ENCODE data around the gene HRCT1. TPM values are rescaled to one million over a fixed set of nuclear protein-coding genes. Genes with fewer than 3 reads are reported as not detected.

The HRCT1 gene
- total RNA-seq, 2 donors from 2014 or later, result not detected

DNA sequence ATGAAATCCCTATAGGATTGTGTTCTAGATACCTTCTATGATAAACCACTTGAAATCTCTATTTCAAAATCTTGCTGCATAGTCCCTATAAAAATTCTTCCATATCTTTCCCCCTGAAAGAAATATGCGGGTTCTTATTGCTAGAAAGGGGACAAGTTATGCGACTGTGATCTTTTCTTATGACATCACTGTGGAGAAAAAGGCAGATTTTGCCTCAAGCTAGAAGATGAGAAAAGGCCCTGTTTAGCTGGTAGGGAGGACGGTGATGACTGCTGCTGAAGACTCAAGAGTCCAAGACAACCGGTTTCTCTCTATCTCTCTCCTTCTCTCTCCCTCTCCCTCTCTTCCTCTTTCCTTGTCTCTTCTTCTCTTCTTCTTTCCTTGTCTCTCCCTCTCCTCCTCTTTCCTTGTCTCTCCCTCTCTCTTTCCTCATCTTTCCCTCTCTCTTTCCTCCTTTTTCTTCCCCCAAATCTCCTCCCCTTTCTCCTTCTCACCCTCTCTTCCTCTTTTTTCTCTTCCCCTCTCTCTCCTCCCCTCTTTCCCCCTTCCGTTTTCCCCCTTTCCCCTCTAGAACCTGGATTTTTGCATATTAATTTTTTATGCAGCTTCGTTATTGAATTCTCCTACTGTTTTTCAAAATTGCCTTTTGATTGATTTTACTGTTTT is 46.7 kb downstream of the HRCT1 start:
- Histone ChIP-seq H3K27ac (ENCODE audit: low read depth, low read length) (no peak overlapping the region), H3K4me1 (ENCODE audit: control insufficient read depth, insufficient read depth, low read length) (no peaks in the 10 kb centered on the region), H3K36me3 (ENCODE audit: control insufficient read depth, insufficient read depth, low read length) (no peaks in the 10 kb centered on the region), H3K4me3 (ENCODE audit: low read length) (no peak overlapping the region), H3K27me3 (ENCODE audit: control insufficient read depth, insufficient read depth, low read length, poor library complexity, severe bottlenecking) (peaks cover 28% of the 10 kb centered on the region), H3K9ac (ENCODE audit: extremely low read depth, low read length, poor library complexity, severe bottlenecking) (no peak overlapping the region), H3K9me3 (ENCODE audit: control insufficient read depth, low read length) (no peaks in the 10 kb centered on the region)
- H3K36me3 Mint-ChIP-seq (ENCODE audit: low read depth), result no peaks in the 10 kb centered on the region
- peaks cover 41% of the 10 kb centered on the region for H3K27me3 Mint-ChIP-seq (ENCODE audit: insufficient read depth)
- no peak overlapping the region for H3K4me3 Mint-ChIP-seq
- no peak for TF ChIP-seq CTCF (conservative IDR thresholded peaks at IDR 0.05)
- H3K4me1 Mint-ChIP-seq, result peaks cover 6% of the 10 kb centered on the region
- no peaks in the 10 kb centered on the region for H3K9me3 Mint-ChIP-seq
- no peak overlapping the region for H3K27ac Mint-ChIP-seq
- no peak for DNase-seq
- WGBS, 2 experiments (ENCODE audit: insufficient coverage in 1 of 2, insufficient read length in 1 of 2), result 79 to 88% methylated on average over 2 to 6 of the region's 6 CpGs

GRCh38 chr9:35954942-35955546 is 49.0 kb downstream of the HRCT1 start:
- H3K4me3 Mint-ChIP-seq, result no peak overlapping the region
- H3K36me3 Mint-ChIP-seq (ENCODE audit: low read depth), result no peaks in the 10 kb centered on the region
- H3K9me3 ChIP-seq (ENCODE audit: control insufficient read depth, low read length), result no peaks in the 10 kb centered on the region
- DNase-seq, result peak; percentile 80
- H3K9me3 Mint-ChIP-seq, result no peaks in the 10 kb centered on the region
- H3K9ac ChIP-seq (ENCODE audit: extremely low read depth, low read length, poor library complexity, severe bottlenecking), result no peak overlapping the region
- 30 to 39% methylated on average over 3 to 6 of the region's 6 CpGs for WGBS, 2 experiments (ENCODE audit: insufficient coverage in 1 of 2, insufficient read length in 1 of 2)
- peaks cover 48% of the 10 kb centered on the region for H3K27me3 Mint-ChIP-seq (ENCODE audit: insufficient read depth)
- no peak overlapping the region for H3K27ac ChIP-seq (ENCODE audit: low read depth, low read length)
- H3K4me1 ChIP-seq (ENCODE audit: control insufficient read depth, insufficient read depth, low read length), result no peaks in the 10 kb centered on the region
- peaks cover 40% of the 10 kb centered on the region for H3K27me3 ChIP-seq (ENCODE audit: control insufficient read depth, insufficient read depth, low read length, poor library complexity, severe bottlenecking)
- H3K27ac Mint-ChIP-seq, result no peak overlapping the region
- no peaks in the 10 kb centered on the region for H3K36me3 ChIP-seq (ENCODE audit: control insufficient read depth, insufficient read depth, low read length)
- no peak overlapping the region for H3K4me3 ChIP-seq (ENCODE audit: low read length)
- peak; percentile 94 for TF ChIP-seq CTCF (conservative IDR thresholded peaks at IDR 0.05)
- no peaks in the 10 kb centered on the region for H3K4me1 Mint-ChIP-seq

GRCh38 chr9:35956651-35957050 is 50.6 kb downstream of the HRCT1 start:
- H3K4me1 ChIP-seq (ENCODE audit: control insufficient read depth, insufficient read depth, low read length), result no peaks in the 10 kb centered on the region
- DNase-seq, result no peak
- Mint-ChIP-seq H3K9me3 (no peaks in the 10 kb centered on the region), H3K36me3 (ENCODE audit: low read depth) (no peaks in the 10 kb centered on the region), H3K27me3 (ENCODE audit: insufficient read depth) (peaks cover 55% of the 10 kb centered on the region), H3K27ac (no peak overlapping the region), H3K4me3 (no peak overlapping the region), H3K4me1 (no peaks in the 10 kb centered on the region)
- 92 to 96% methylated on average over 5 of the region's 5 CpGs for WGBS, 2 experiments (ENCODE audit: insufficient coverage in 1 of 2, insufficient read length in 1 of 2)
- no peak overlapping the region for H3K27ac ChIP-seq (ENCODE audit: low read depth, low read length)
- H3K27me3 ChIP-seq (ENCODE audit: control insufficient read depth, insufficient read depth, low read length, poor library complexity, severe bottlenecking), result peaks cover 40% of the 10 kb centered on the region
- H3K9ac ChIP-seq (ENCODE audit: extremely low read depth, low read length, poor library complexity, severe bottlenecking), result no peak overlapping the region
- no peak overlapping the region for H3K4me3 ChIP-seq (ENCODE audit: low read length)
- no peaks in the 10 kb centered on the region for H3K36me3 ChIP-seq (ENCODE audit: control insufficient read depth, insufficient read depth, low read length)
- TF ChIP-seq CTCF (conservative IDR thresholded peaks at IDR 0.05), result no peak
- no peaks in the 10 kb centered on the region for H3K9me3 ChIP-seq (ENCODE audit: control insufficient read depth, low read length)

Other genes starting within 250 kb of the HRCT1 start
- over 10,000 TPM; 17,358 to 20,060 TPM for gene RMRP, start 248.2 kb upstream of the HRCT1 start, total RNA-seq
- 10 to 100 TPM; 10.6 to 15.3 TPM for gene CCDC107, start 247.9 kb upstream of the HRCT1 start, total RNA-seq
- gene ARHGEF39, start 241.0 kb upstream of the HRCT1 start, total RNA-seq, result 10 to 100 TPM; 22.1 to 36.4 TPM
- 1 to 10 TPM; 1.8 to 3.6 TPM for gene CA9, start 232.3 kb upstream of the HRCT1 start, total RNA-seq
- 100 to 1,000 TPM; 191 to 251 TPM for gene TPM2, start 216.3 kb upstream of the HRCT1 start, total RNA-seq
- 100 to 1,000 TPM; 117 to 123 TPM for gene TLN1, start 174.0 kb upstream of the HRCT1 start, total RNA-seq
- gene CREB3, start 173.5 kb upstream of the HRCT1 start, total RNA-seq, result 10 to 100 TPM; 28.1 to 33.6 TPM
- gene GBA2, start 157.0 kb upstream of the HRCT1 start, total RNA-seq, result 100 to 1,000 TPM; 107 to 117 TPM
- 10 to 100 TPM; 24.6 to 30.1 TPM for gene RGP1, start 156.9 kb upstream of the HRCT1 start, total RNA-seq
- gene MSMP, start 151.9 kb upstream of the HRCT1 start, total RNA-seq, result under 1 TPM in 1 of 2 donors, not detected in 1; 0.66 TPM
- 10 to 100 TPM; 22.9 to 26.0 TPM for gene NPR2, start 114.6 kb upstream of the HRCT1 start, total RNA-seq
- gene SPAG8, start 93.9 kb upstream of the HRCT1 start, total RNA-seq, result 1 to 10 TPM; 1.2 to 1.4 TPM
- gene HINT2, start 91.2 kb upstream of the HRCT1 start, total RNA-seq, result 10 to 100 TPM; 34.3 to 48.6 TPM
- gene FAM221B, start 77.5 kb upstream of the HRCT1 start, total RNA-seq, result under 1 TPM in 1 of 2 donors, not detected in 1; 0.22 TPM
- 10 to 100 TPM; 12.8 to 18.3 TPM for gene TMEM8B, start 77.0 kb upstream of the HRCT1 start, total RNA-seq
- not detected for gene OR13J1, start 35.8 kb upstream of the HRCT1 start, total RNA-seq
- gene SPAAR, start 3.3 kb downstream of the HRCT1 start, total RNA-seq, result under 1 TPM in 1 of 2 donors, not detected in 1; 0.29 TPM
- gene OR2S2, start 52.0 kb downstream of the HRCT1 start, total RNA-seq, result not detected
- 10 to 100 TPM; 11.5 to 16.1 TPM for gene RECK, start 130.7 kb downstream of the HRCT1 start, total RNA-seq
- 10 to 100 TPM; 38.6 to 54.2 TPM for gene GLIPR2, start 230.5 kb downstream of the HRCT1 start, total RNA-seq